HG03045 (cell line): ENCODE data around the gene CDKAL1.

Experiments
- ATAC-seq: cut with Tn5 transposase; IDR thresholded peaks from one replicate; pipeline ENCODE4 v1.9.1; 2021; ENCODE audit warnings: mild to moderate bottlenecking, moderate library complexity; ENCODE audit not compliant: unreplicated experiment

The CDKAL1 gene

DNA sequence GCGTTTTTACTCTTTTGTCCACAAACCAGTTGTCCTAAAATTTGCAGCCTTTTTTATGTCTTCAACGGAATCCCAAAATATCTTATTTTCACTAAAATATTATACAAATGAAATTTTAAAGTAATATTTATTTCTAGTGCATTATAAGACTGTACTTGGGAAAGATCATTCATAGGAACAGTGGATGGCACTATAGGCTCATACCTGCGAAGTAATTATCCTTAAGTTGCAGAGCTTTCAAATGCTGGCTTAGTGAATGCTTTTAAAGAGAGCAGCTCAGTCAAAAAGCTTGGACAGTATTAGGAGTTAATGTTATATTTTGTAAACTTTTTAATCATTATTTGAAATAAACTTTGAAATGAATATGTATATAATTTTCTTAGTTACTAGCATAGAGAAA is 254.9 kb downstream of the CDKAL1 start:
- no peak for ATAC-seq

DNA sequence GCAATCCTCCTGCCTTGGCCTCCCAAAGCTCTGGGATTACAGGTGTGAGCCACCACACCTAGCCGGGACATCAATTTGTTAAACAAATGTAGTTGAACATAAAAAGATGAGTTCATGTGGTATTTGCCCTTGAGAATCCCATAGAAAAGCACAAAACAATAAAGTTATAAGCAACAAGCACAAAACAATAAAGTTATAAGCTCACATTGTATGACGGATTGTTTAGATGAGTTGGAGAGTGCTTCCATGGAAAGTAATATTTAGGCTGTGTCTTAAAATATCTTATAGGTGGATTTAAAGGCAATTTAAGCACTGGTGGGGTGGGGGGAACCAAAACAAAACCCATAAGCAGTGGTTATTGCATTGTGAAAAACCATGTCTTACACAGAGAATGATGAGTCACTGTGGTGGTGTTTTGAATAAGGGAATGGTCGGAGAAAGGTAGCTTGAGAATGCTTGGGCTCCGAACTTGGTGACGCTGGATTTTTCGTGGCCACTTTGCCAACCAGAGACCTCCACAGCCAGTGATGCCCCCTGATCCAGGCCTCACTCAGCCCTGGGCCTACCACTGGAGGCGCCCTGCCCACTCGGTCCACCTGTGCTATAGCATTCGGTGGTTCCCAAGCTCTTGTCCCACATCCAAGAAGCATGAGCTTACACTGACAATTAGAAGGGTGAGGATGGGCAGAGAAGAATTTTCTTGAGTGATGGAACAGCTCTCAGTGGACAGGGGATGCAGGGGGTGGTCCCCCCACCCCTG is 256.0 kb downstream of the CDKAL1 start:
- no peak for ATAC-seq

DNA sequence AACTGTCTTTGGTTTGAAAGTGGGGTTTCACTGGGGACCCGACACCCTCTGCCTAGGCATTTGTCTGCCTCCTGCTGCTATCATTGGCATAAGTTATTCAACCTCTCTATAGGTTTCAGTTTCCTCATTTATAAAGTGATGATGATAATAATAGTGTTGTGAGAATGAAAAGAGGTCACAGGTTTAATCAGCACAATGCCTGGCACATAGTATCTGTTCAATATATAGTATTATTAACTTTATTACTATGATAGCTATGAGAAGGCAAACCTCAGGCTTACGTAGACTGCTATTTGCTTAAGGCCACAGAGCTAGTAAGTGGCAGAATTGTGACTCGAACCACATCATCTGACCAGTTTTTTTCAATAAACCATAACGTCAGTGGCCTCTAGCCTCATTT is 256.8 kb downstream of the CDKAL1 start:
- no peak for ATAC-seq

DNA sequence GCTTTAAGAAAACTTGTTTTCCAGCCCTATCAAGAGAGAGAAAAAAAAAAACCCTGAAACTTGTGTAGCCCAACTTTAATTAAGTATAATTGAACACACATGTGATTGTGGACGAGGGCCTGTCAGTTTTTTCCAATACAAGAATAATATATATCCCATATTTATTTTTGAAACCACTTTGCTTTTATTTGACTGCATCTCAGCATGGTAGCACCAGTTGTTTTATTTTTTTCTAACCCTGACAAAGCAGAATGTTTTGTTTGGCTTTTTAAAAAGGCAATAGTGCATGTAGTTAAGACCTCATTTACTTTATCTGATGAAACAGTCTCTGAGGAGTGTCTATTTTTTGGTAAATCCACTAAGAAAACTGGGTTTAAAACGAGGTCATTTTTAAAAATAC is 257.7 kb downstream of the CDKAL1 start:
- ATAC-seq, result no peak

DNA sequence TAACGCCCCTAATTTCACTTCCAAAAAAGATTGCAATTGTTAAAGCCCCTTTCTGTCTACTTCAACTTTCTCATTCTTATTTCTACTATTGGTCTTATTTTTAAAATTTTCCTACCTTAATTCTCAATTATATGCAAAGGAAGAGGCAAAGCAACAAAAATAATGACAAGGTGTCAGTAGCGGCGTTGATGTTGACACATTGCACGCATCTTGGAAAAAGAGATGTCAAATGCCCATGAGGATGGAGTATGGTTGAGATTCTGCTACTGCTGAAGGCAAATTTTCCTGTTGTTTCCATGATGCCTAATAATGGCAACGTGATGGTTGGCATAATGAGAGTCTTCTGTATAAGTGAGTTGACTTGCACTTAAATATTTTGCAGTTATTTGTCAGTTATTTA is 258.9 kb downstream of the CDKAL1 start:
- no peak for ATAC-seq

DNA sequence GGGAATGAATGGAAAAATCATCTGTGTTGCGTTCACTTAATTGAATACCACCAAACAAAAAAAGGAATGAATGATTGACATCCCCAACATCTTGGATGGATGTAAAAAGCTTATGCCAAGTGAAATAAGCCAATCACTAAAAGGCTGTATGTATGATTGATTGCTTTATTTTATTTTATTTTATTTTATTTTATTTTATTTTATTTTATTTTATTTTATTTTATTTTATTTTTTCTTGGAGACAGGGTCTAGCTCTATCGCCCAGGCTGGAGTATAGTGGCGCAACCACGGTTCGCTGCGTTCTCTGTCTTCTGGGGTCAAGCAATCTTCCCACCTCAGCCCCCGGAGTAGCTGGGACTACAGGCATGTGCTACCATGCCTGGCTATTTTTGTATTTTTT is 263.3 kb downstream of the CDKAL1 start:
- no peak for ATAC-seq

DNA sequence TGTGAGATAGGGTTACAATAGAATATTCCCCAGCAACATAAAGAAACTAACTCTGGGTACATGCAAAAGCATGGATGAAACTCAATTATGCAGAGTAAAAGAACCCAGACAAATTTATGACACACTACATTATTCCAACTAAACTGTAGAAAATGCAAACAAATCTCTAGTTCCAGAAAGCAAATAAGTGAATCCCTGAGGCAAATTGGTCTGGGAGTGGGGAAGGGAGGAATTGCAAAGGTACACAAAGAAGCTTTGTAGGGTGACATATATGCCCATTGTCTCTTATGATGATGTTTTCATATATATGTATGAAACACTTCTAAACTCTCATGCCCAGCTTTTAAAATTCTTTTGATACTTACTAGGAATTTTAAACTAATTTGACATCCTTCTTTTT is 266.0 kb downstream of the CDKAL1 start:
- no peak for ATAC-seq

DNA sequence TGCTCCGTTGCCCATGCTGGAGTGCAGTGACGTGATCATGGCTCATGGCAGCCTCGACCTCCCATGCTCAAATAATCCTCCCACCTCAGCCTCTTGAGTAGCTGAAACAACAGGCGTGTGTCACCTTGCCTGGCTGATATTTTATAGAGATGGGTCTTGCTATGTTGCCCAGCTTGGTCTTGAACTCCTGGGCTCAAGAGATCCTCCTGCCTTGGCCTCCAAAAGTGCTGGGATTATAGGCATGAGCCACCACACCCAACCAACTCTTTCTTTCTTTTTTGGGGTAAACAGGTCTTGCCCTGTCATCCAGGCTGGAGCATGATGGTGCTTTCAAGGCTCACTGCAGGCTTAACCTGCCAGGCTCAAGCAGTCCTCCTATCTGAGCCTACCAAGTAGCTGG is 266.4 kb downstream of the CDKAL1 start:
- no peak for ATAC-seq

DNA sequence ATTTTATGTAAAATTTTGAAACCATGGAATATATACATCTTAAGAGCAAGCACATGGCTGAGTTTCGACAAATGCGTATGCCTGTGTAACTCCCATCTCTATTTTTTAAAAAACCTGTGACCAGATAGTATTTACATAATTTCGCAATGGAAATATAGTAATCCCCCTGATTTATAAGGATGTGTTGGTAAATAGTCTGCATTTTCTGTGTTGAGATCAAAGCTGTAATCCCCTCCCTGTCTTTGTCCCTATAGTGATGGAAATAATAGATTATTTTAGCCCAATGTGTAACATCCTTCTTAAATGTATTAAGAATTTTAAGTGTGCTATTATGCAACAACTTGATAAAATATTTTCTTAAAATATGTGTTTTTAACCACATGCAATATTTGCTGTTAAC is 267.3 kb downstream of the CDKAL1 start:
- no peak for ATAC-seq

DNA sequence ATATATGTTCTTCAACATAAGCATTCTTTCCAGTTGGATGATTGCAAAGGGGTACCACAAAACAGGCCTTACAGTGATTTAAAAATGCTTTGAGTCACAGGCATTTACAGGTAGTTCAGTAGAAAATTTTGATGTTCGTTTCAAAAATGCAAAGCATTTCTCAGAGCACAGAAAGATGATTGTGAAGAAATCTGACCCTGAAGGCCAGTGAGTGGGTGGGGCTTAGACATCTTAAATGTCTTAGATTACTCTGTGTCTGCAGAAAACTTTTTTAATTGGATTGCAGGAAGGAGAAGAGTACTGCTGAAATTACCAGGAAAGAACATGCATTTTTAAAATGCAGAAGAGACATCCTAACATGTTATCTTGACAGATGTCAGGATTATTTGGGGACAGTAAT is 268.3 kb downstream of the CDKAL1 start:
- no peak for ATAC-seq

DNA sequence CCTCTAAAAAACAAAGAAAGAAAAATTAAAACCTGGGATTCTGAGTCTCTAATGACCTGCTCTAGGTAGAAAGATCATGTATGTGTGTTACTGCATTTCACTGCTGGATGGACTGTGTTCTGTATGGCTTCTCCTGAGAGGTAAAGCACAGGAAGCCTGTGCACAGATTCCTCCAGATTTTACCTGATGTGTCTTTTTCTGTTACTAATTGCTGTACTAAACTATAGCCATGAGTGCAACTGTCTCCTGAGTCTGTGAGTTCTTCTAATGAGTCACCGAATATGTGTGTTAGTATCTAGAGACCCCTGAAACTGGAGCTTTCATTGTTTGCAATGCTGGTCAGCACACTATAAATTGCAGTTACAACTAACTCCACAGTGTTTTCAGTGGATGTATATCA is 270.8 kb downstream of the CDKAL1 start:
- no peak for ATAC-seq

DNA sequence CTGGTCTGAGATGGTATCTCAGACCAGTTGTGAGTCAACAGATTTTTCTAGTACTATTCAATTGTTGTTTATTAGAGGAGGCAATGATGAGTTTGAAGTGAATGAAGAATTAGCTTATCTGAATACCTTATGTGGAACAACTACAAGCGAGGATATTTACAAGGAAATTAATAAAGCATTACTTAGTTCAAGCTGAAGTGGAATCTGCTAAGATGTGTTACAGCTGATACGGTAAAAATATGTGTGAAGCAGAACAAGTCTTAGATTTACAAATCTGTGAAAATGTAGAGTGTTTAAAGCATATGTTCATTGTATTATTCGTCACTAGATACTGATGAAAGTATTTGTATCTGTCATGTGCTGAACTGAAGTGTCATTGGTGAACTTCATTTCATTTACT is 272.4 kb downstream of the CDKAL1 start:
- ATAC-seq, result no peak

DNA sequence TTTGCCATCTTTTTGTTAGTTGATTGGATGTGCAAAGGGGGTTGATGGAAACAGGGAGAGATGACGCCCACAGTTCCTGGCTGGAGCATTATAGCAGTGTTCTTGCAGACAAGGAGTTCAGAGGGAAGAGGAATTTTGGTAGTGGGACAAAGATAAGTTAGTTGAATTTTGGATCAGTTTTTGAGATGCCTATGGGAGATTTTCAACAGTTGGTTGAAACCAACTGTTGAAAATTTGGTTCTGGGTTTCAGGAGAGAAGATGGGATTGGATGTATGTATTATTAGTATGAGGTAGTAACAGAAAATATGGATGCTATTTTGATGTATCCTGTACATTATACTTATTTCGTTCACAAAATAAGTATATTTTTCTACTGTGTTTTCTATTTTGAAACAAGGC is 274.2 kb downstream of the CDKAL1 start:
- ATAC-seq, result no peak

DNA sequence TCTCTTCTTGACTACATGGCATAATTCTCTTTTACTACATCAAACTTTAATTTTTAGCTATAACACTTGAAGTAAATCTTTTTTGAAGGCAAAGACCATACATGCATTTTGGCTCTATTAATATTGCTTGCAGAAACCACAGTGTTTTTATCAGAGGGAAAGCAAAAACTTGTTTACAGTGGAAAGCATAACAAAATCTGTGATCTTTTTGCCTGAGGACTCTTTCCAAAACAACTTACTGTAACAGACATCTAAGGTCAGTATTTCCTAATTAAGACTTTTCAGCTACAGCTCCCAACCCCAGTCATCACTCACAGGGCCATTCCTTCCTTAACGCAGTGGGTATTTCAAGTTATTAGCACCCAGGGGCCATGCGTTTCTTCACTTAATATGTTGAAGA is 274.7 kb downstream of the CDKAL1 start:
- no peak for ATAC-seq

DNA sequence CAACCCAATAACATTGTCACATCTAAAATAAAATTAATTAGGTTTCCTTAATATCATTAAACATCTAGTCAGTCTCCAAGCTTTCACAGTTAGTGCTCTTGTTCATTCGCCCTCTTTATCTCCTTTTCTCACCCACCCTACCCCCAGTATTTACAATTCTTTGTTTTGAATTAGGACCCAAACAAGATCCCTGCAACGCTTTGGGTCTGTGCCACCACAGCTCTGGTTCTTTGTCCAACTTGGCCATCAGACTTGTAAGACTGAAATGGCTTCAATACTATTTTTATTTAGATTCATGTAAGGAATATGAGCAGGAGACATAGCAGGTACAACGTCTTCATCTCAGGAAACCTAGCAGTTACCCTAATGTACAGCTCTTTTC is 276.5 kb downstream of the CDKAL1 start:
- no peak for ATAC-seq

DNA sequence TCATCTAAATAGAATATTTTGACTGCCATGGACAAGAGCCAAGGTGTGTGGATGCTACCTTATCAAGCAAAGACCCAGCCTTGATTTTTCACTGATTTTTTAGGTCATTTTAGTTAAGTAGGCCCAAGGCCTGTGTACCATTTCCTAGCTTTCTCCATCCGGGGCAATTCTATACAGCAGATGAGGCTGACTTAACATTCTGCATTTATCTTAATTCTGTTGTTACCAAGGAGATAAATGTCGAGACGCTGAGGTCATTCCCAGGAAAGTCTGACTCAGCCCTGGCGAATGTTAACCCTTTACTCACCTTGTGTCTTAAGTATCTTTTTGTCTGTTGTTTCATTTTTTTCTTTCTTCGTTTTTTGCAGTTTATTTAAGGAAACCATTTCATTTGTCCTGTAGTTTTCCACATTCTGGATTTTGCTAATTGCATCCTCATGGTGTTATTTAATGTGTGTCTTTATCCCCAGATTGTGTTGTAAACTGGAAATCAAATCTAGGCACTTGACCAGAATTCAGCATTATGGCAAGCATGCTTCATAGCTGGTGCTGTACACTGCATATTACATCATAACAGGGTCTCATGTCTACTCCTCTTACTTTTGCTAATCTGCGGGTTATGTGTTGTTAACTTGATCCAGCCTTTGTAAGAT is 277.0 kb downstream of the CDKAL1 start:
- ATAC-seq, result no peak

DNA sequence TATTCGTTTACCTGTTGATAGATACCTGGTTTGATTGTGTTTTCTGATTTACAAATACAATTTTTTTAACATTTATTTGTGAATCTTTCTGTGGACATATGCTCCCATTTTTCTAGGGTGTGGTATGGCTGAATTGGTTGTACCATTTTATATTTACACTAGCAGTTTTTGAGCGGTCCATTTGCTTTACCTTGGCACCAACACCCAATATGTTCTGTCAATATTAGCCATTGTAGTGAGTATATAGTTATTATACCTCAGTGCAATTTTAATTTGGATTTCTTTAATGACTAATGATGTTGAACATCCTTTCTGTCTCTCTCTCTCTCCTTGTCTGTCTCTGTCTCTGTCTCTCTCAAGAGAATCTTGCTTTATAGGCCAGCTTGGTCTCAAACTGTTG is 278.5 kb downstream of the CDKAL1 start:
- no peak for ATAC-seq

DNA sequence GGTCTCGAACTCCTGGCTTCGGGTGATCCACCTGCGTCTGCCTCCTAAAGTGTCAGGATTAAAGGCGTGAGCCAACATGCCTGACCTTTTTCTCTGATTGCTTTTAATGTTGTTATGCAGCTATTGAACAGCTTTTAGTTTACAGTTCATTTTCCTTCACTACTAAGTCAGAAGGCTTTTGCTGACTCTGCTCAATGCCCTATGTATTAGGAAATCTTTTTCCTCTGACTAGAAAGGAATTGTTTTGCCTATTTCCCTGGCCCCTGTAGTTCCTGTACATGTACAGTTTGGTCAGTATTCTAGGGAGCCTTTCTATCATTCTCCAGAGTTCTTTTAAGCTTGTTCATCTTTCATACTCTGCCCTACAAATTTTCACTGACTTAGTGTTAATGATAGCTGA is 280.2 kb downstream of the CDKAL1 start:
- ATAC-seq, result no peak

DNA sequence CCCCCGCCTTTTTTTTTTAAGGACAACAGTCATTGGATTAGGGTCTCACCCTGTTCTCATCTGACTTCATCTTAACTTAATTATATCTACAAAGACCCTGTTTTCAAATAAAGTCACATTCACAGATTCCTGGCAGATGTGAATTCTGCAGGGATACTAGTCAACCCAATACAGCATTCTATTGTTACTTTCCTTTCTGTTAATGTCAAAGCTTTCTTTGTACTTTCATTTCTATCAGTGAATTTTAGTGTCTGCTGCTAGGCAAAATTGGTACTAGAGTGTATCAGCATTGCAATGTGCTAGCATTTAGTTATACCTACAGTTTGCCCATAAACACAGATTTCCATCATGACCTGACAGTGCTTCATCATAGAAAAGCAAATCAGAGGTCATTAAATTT is 281.9 kb downstream of the CDKAL1 start:
- ATAC-seq, result no peak

DNA sequence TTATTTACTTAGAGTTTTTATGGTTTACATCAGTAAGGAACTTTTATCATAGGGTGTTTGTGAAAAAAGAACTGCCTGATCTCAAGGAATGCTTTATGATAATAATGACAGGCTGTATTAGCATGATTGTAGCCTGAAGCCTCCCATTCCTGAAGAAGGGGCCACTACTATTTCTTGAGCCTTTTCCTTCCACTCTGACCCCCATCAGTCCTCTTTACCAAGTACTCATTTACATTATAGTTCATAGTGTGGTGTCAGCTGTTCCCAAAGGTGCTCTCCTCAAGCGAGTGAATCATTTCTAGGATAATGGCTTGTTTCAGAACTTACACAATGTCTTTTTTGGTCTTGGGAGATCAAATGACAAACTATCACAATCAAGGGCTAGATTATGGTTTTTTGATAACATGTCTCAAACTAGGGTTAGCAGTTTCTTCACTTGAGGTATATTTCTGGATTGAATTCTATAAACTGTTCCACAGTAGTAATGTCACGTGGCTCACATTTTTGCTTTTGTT is 283.6 kb downstream of the CDKAL1 start:
- ATAC-seq, result no peak

DNA sequence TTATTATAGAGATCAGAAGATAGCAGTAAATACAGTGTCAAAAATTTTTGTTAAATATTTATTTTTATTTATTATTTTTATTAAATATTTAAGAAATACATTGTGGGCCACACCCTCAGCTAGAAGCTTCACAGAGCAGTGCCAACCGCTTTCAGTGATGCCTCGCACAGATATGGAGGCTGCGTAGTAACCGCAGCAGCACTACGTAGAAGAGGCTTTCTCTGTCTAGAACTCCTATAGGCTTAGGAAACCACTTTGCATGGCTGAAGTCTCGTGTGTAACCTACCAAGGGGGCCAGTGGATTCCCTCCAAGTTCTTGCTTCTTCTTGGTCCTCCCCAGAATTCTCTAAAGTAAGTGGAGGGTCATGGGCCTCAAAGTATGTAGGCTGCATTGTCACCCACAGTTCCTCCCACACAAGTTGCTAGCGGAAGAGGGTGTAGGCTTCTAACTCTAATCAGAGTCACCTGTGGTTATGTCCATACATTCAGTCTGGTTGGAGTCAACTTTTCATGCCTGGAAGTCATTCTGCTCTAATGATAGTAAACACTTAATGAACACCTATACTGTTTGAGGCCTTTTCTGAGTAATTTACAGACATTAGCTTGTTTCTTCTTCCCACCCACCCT is 285.6 kb downstream of the CDKAL1 start:
- ATAC-seq, result no peak

DNA sequence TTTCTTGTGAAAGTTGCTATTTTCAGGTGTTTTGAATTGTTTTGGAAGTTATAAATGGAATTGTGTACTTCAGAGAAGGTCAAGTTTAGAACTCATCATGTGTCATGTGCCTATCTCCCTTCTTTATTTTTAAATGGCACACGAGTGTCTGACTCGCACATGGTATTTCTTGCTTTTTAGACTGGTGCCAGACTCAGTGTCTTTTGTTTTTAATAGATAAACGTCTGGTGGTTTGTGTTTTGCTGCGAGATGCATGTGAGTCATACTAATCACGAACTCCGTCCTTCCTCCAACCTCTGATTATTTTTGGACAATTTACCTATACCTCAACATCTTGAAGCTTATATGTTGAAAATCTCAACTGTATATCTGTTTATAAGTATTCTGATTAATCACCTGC is 292.1 kb downstream of the CDKAL1 start:
- no peak for ATAC-seq
